Endodermal cell (in vitro differentiated cells): ENCODE data around the gene CLEC16A. TPM values are rescaled to one million over a fixed set of nuclear protein-coding genes. Genes with fewer than 3 reads are reported as not detected.

Experiments used
- DNase-seq: peaks from one replicate; pipeline ENCODE4 v3.0.0-alpha.2; 2017
- H3K27ac ChIP-seq: 2 replicates; pipeline ENCODE4 v1.5.1; 2013; ENCODE audit warnings: mild to moderate bottlenecking, low read depth, low read length, moderate library complexity
- H3K27me3 ChIP-seq: 2 replicates; pipeline ENCODE4 v1.6.1; 2013; ENCODE audit warnings: mild to moderate bottlenecking, low read length, moderate library complexity; ENCODE audit not compliant: insufficient read depth, control insufficient read depth, poor library complexity, severe bottlenecking
- H3K36me3 ChIP-seq: 2 replicates; pipeline ENCODE4 v1.7.0; 2013; ENCODE audit warnings: mild to moderate bottlenecking, low read length, moderate library complexity; ENCODE audit not compliant: control insufficient read depth, insufficient read depth
- H3K4me1 ChIP-seq: one replicate; pipeline ENCODE4 v1.7.0; 2013; ENCODE audit warnings: low read length; ENCODE audit not compliant: control insufficient read depth, insufficient read depth
- H3K4me3 ChIP-seq: 2 replicates; pipeline ENCODE4 v1.5.1; 2013; ENCODE audit warnings: mild to moderate bottlenecking, low read length, moderate library complexity
- H3K9ac ChIP-seq: 2 replicates; pipeline ENCODE4 v1.6.1; 2013; ENCODE audit warnings: mild to moderate bottlenecking, low read length, moderate library complexity; ENCODE audit not compliant: poor library complexity, severe bottlenecking; ENCODE audit errors: extremely low read depth
- H3K9me3 ChIP-seq: 2 replicates; pipeline ENCODE4 v1.6.1; 2013; ENCODE audit warnings: mild to moderate bottlenecking, low read length, moderate library complexity; ENCODE audit not compliant: control insufficient read depth
- H3K27ac Mint-ChIP-seq: 2 replicates; pipeline ENCODE4 v1.8.0; 2020; ENCODE audit warnings: mixed read lengths
- H3K27me3 Mint-ChIP-seq: 2 replicates; pipeline ENCODE4 v1.8.0; 2021; ENCODE audit warnings: mild to moderate bottlenecking, mixed read lengths; ENCODE audit not compliant: insufficient read depth
- H3K36me3 Mint-ChIP-seq: 2 replicates; pipeline ENCODE4 v1.8.0; 2020; ENCODE audit warnings: low read depth, mixed read lengths
- H3K4me1 Mint-ChIP-seq: 2 replicates; pipeline ENCODE4 v1.8.0; 2020; ENCODE audit warnings: mixed read lengths
- H3K4me3 Mint-ChIP-seq: 2 replicates; pipeline ENCODE4 v1.8.0; 2020; ENCODE audit warnings: mild to moderate bottlenecking, moderate library complexity, mixed read lengths
- H3K9me3 Mint-ChIP-seq: 2 replicates; pipeline ENCODE4 v1.8.0; 2020; ENCODE audit warnings: mild to moderate bottlenecking, mixed read lengths
- WGBS, 2 experiments: methylation state at CpG; one replicate each; pipeline versions ENCODE4 v1.1.5 to v1.1.7; 2013; ENCODE audit warnings: missing lambda C conversion rate in 2 of 2, mixed read lengths in 1 of 2; ENCODE audit not compliant: insufficient coverage in 1 of 2, insufficient read length in 1 of 2; 5-methylcytosine and 5-hydroxymethylcytosine counted together
- total RNA-seq, 2 donors: library from RNA; stranded (reverse); fragmentation: NEBNext Ultra II Directional in 1 of 2; extraction: Animal tissue kit (Norgen Biotek cat#: 25700) in 1 of 2; gene quantifications; 2 replicates in 1 of 2; 3 replicates in 1 of 2; pipeline ENCODE4 v1.2.1, GENCODE V29; 2021
- TF ChIP-seq, protein P1 (sequence below): fragments of 200-600 bp; sonication (generic); conservative IDR thresholded peaks from 2 replicates; pipeline ENCODE4 v1.5.0; 2021; ENCODE audit warnings: antibody characterized with exemption, mild to moderate bottlenecking

CLEC16A gene
- total RNA-seq, 2 donors from 2014 or later, result 19.5 to 28.3 TPM

DNA sequence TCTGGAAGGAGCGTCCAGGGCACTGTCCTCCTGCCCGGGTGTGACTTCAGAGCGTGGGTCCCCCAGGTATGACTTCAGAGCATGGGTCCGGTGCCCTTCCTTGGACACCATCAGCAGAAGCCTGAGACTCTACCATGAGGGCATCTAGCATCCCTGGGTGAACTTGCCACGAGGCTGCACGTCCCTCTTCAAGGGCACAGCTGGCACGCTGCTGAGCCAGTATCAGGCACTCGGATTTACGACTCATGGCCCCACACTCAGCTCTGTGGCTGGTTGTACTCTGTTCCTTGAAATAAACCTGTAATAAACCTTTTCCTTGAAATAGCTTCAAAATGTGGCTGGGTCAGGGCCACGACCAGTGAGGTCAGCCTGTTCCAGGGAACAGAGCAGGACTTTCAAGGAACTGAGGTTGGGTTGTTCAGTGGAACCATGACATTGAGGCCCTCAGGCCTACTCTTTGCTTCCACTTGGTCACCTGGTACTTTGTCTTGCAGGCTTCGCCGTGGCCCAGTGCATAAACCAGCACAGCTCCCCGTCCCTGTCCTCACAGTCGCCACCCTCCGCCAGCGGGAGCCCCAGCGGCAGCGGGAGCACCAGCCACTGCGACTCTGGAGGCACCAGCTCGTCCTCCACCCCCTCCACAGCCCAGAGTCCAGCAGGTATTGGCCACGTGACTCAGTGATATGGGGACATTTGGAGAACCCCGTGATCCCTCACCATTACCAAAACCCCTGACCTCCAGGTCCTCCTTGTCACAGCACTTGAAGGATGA is 221.7 kb downstream of the CLEC16A start:
- Mint-ChIP-seq H3K4me3 (no peak overlapping the region), H3K27ac (no peak overlapping the region), H3K36me3 (peaks cover 4% of the 10 kb centered on the region), H3K9me3 (no peaks in the 10 kb centered on the region), H3K4me1 (peaks cover 12% of the 10 kb centered on the region), H3K27me3 (no peaks in the 10 kb centered on the region)
- H3K4me1 ChIP-seq, result no peaks in the 10 kb centered on the region
- TF ChIP-seq, protein P1, sequence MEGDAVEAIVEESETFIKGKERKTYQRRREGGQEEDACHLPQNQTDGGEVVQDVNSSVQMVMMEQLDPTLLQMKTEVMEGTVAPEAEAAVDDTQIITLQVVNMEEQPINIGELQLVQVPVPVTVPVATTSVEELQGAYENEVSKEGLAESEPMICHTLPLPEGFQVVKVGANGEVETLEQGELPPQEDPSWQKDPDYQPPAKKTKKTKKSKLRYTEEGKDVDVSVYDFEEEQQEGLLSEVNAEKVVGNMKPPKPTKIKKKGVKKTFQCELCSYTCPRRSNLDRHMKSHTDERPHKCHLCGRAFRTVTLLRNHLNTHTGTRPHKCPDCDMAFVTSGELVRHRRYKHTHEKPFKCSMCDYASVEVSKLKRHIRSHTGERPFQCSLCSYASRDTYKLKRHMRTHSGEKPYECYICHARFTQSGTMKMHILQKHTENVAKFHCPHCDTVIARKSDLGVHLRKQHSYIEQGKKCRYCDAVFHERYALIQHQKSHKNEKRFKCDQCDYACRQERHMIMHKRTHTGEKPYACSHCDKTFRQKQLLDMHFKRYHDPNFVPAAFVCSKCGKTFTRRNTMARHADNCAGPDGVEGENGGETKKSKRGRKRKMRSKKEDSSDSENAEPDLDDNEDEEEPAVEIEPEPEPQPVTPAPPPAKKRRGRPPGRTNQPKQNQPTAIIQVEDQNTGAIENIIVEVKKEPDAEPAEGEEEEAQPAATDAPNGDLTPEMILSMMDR, result no peak
- WGBS, 2 experiments, result 91 to 93% methylated on average over 15 to 22 of the region's 22 CpGs
- H3K4me3 ChIP-seq, result no peak overlapping the region
- no peaks in the 10 kb centered on the region for H3K9me3 ChIP-seq
- no peaks in the 10 kb centered on the region for H3K27me3 ChIP-seq
- no peak overlapping the region for H3K27ac ChIP-seq
- no peak for DNase-seq
- peaks cover 5% of the 10 kb centered on the region for H3K36me3 ChIP-seq
- no peak overlapping the region for H3K9ac ChIP-seq

DNA sequence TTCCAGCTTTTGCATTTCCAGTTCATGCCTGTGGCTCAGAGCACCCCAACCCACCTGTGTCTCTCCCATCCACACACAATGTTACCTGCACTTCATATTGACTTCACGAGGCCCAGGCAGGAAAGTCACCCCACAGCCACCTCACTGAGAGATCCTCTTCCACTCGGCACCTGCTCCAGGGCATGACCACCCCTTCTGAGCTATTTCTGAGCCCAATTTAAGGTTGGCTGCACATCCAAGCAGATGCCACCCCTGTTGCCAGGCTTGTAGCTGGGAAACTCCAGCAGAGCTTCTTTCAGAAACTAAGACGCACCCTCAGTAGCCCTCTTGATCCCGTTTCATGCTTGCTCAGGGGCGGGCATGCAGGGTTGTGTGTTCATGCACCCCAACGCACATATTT is 223.2 kb downstream of the CLEC16A start:
- Histone ChIP-seq H3K36me3 (peaks cover 13% of the 10 kb centered on the region), H3K9ac (no peak overlapping the region), H3K27ac (no peak overlapping the region), H3K4me3 (no peak overlapping the region), H3K9me3 (no peaks in the 10 kb centered on the region), H3K4me1 (no peaks in the 10 kb centered on the region), H3K27me3 (no peaks in the 10 kb centered on the region)
- no peaks in the 10 kb centered on the region for H3K27me3 Mint-ChIP-seq
- H3K4me3 Mint-ChIP-seq, result no peak overlapping the region
- TF ChIP-seq, protein P1, result no peak
- no peak overlapping the region for H3K27ac Mint-ChIP-seq
- H3K36me3 Mint-ChIP-seq, result peaks cover 10% of the 10 kb centered on the region
- peaks cover 6% of the 10 kb centered on the region for H3K4me1 Mint-ChIP-seq
- no peaks in the 10 kb centered on the region for H3K9me3 Mint-ChIP-seq
- no peak for DNase-seq
- WGBS, 2 experiments, result 91 to 92% methylated on average over 6 of the region's 6 CpGs

DNA sequence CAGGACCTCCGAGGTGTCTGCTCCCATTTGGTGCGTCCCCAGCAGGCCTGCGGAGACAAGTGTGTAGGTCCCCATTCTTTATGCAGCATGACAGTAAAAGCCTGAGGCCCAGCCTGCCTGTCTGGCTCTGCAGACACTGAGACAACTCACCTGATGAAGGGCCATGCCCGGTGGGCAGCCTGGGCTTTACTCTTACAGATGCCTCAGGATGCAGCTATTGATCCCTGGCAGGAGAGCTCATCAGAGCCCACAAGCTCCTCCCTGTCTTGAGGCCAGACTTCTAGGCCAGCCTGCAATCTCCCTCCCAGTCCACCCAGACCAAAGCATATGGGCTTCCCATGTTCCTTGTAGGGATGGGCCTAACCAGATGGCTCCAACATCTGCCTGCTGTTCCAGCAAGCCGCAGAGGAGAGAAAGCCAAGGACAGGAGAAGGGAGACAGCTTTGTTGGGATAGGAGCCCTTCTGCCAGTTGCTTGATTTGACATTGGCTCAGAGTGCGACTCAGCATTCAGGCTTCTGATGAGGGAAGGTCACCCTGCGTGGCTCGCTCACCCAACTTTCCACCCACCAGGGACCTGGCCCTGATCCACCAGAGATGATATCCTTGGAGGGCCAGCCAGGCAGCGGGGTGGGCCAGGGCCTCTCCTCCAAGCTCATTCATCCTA is 224.2 kb downstream of the CLEC16A start:
- Mint-ChIP-seq H3K9me3 (no peaks in the 10 kb centered on the region), H3K27ac (no peak overlapping the region), H3K4me3 (no peak overlapping the region), H3K27me3 (no peaks in the 10 kb centered on the region), H3K36me3 (peaks cover 14% of the 10 kb centered on the region), H3K4me1 (no peaks in the 10 kb centered on the region)
- Histone ChIP-seq H3K4me3 (no peak overlapping the region), H3K9ac (no peak overlapping the region), H3K36me3 (peaks cover 13% of the 10 kb centered on the region), H3K27me3 (no peaks in the 10 kb centered on the region), H3K9me3 (no peaks in the 10 kb centered on the region), H3K4me1 (no peaks in the 10 kb centered on the region), H3K27ac (no peak overlapping the region)
- TF ChIP-seq, protein P1, result no peak
- DNase-seq, result no peak
- WGBS, 2 experiments, result 85 to 86% methylated on average over 5 to 9 of the region's 9 CpGs
